Spinal cord (tissue), 10 donors: ENCODE measurements around the gene SARS1. TPM values are rescaled to one million over a fixed set of nuclear protein-coding genes. Genes with fewer than 3 reads are reported as not detected.

Experiments used
- DNase-seq, 6 donors: peaks; one replicate each; pipeline versions ENCODE4 v3.0.0 to v3.0.0-alpha.2; 2013 to 2015; ENCODE audit warnings: low spot score in 6 of 6, low read depth in 4 of 6
- H3K27ac ChIP-seq: one replicate; pipeline ENCODE4 v1.5.1; 2013; ENCODE audit warnings: low read depth, low read length, control low read depth
- H3K27me3 ChIP-seq: one replicate; pipeline ENCODE4 v1.6.1; 2013; ENCODE audit warnings: low read length; ENCODE audit not compliant: control insufficient read depth, insufficient read depth
- H3K36me3 ChIP-seq: one replicate; pipeline ENCODE4 v1.6.1; 2013; ENCODE audit warnings: low read length; ENCODE audit not compliant: control insufficient read depth, insufficient read depth
- H3K4me1 ChIP-seq: one replicate; pipeline ENCODE4 v1.6.1; 2013; ENCODE audit warnings: low read length; ENCODE audit not compliant: control insufficient read depth, insufficient read depth
- H3K4me3 ChIP-seq: one replicate; pipeline ENCODE4 v1.5.1; 2013; ENCODE audit warnings: low read depth, low read length, control low read depth
- H3K9me3 ChIP-seq: one replicate; pipeline ENCODE4 v1.6.1; 2013; ENCODE audit warnings: low read length; ENCODE audit not compliant: control insufficient read depth, insufficient read depth
- WGBS: methylation state at CpG from one replicate; pipeline ENCODE4 v1.1.5; 2013; ENCODE audit warnings: missing lambda C conversion rate; ENCODE audit not compliant: insufficient coverage; 5-methylcytosine and 5-hydroxymethylcytosine counted together
- polyA plus RNA-seq, 2 donors: library from polyadenylated mRNA; unstranded; fragments of 120-200 nt; gene quantifications; one replicate each; pipeline ENCODE4 v1.2.1, GENCODE V29; 2013; ENCODE audit not compliant: insufficient read length in 2 of 2
- total RNA-seq, 2 donors: library from RNA; depleted of rRNA in 1 of 2; stranded (reverse); fragments of 120-200 nt in 1 of 2; fragments of >200 nt in 1 of 2; gene quantifications; one replicate each; pipeline versions ENCODE4 v1.2.3 to v1.2.4, GENCODE V29; 2013 to 2014
- donor health status: healthy.

The SARS1 gene
- total and polyA plus RNA-seq, 4 donors, result 127 to 164 (median 156) TPM

GRCh38 chr1:109252893-109253802 lies 39.4 kb downstream of the SARS1 start:
- no peaks in the 10 kb centered on the region for H3K27me3 ChIP-seq
- H3K27ac ChIP-seq, result peak overlapping the region; percentile 96
- 55% methylated on average over 32 of the region's 33 CpGs for WGBS
- peaks cover 89% of the 10 kb centered on the region for H3K4me1 ChIP-seq
- peaks cover 64% of the 10 kb centered on the region for H3K36me3 ChIP-seq
- no peaks in the 10 kb centered on the region for H3K9me3 ChIP-seq
- DNase-seq, result peak in 3 of 6 donors; percentile 63 to 94 (median 91)
- H3K4me3 ChIP-seq, result peak overlapping the region; percentile 20

DNA sequence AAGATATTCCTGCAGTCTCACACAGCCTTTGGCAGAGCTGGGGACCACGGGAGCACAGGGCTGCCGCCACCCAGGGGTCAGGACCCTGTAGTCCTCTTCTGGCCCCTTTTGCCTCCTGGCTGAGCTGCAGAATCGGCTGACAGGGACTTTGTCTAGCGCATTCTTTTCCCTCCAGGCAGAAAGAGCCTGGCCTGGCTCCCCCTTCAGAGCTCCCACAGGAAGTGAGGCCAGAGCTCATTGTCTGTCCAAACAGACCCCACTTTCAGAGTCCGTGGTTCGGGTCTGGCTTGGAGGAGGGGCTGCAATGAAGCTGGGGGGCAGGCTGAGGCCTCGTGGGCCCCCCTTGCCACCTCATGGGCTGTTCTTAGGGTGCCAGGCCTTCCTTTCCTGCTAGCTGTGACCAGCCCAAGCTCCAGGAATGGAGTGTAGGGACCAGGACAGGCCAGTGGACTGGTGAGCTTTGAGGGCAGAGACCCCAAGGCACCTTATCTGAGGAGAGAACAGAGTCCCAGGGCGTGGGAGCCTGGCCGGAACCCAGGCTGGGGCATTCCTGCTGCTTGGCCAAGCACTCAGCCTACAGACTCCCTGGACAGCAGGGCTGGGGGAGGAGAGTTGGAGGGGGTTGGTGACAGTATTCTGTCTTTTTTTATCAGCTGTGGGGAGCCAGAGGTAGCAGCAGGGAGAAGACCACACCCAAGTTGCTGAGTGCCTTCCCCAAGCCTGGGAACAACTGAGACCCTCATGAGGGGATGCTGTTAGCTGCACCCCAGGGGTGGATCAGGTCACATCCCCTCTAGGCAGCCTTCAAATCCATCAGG lies 40.3 kb downstream of the SARS1 start:
- no peaks in the 10 kb centered on the region for H3K9me3 ChIP-seq
- H3K4me3 ChIP-seq, result peak overlapping the region; percentile 20
- H3K4me1 ChIP-seq, result peaks cover 89% of the 10 kb centered on the region
- no peaks in the 10 kb centered on the region for H3K27me3 ChIP-seq
- peak overlapping the region; percentile 96 for H3K27ac ChIP-seq
- H3K36me3 ChIP-seq, result peaks cover 72% of the 10 kb centered on the region
- peak in 2 of 6 donors; percentile 76 to 82 for DNase-seq
- WGBS, result 4% methylated on average over 9 of the region's 9 CpGs

- 25% methylated on average over 5 of the region's 7 CpGs for WGBS
- peaks cover 79% of the 10 kb centered on the region for H3K36me3 ChIP-seq
These were observed 40.9 kb downstream of the SARS1 start for GRCh38 chr1:109254621-109255096.

DNA sequence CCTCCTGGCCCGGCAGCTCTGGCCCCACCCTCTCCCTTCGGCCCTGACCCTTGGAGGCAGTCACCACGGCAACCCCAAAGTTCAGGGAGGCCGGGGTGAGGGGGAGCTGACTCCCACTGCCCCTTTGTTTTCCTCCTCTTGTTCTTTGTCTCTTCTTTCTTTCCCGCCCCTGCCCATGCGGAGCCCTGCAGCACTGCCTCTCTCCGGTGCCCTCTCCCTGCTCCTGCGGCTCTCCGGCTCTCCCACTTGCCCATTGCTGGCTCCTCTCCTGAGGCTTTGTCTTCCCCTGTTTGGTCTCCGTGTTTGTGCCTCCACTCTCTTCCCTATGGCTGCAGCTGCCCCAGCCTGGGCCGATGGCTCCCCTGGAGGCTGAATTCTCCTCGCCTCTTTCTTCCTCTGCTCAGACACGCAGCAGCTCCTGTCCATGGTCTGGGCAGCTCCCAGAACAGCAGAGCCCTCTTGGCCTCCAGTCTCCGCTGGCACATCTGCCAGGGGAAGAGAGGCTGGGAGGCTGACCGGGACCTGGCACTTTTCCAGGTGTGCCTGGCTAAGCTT lies 41.5 kb downstream of the SARS1 start:
- peak in 2 of 6 donors; percentile 77 for DNase-seq
- no peaks in the 10 kb centered on the region for H3K27me3 ChIP-seq
- peaks cover 94% of the 10 kb centered on the region for H3K4me1 ChIP-seq
- peak overlapping the region; percentile 96 for H3K27ac ChIP-seq
- H3K4me3 ChIP-seq, result peak overlapping the region; percentile 33
- 14% methylated on average over 13 of the region's 15 CpGs for WGBS
- H3K9me3 ChIP-seq, result no peaks in the 10 kb centered on the region
- peaks cover 81% of the 10 kb centered on the region for H3K36me3 ChIP-seq

More at GRCh38 chr1:109254621-109255096, 40.9 kb downstream of the SARS1 start:
- H3K9me3 ChIP-seq, result no peaks in the 10 kb centered on the region
- peak overlapping the region; percentile 96 for H3K27ac ChIP-seq
- peak overlapping the region; percentile 33 for H3K4me3 ChIP-seq
- peaks cover 92% of the 10 kb centered on the region for H3K4me1 ChIP-seq
- H3K27me3 ChIP-seq, result no peaks in the 10 kb centered on the region
- peak in 2 of 6 donors; percentile 37 to 45 for DNase-seq

DNA sequence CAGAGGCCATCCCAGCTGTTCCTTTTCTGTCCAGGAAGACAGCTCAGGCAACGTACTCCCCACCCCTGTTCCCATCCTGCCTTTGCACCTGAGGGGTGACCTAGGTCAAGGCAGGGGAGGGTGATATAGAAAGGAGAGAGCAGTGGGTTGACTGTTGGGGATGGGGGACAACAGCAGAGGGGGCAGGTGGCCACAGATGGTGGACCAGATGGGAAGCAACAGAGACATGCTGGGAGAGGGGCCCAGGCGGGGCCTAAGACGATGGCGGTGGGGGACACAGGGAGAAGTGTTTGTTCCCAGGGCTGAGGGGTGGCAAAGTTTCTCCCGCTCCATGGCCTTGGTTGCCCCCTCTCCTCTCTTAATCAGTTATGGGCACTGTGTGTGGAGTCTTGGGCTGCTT lies 42.0 kb downstream of the SARS1 start:
- DNase-seq, result peak in 1 of 6 donors; percentile 84
- peaks cover 82% of the 10 kb centered on the region for H3K36me3 ChIP-seq
- H3K9me3 ChIP-seq, result no peaks in the 10 kb centered on the region
- H3K4me1 ChIP-seq, result peaks cover 94% of the 10 kb centered on the region
- peak overlapping the region; percentile 96 for H3K27ac ChIP-seq
- no CpG with 5 or more reads among the region's 5 CpGs for WGBS
- H3K4me3 ChIP-seq, result peak overlapping the region; percentile 33
- no peaks in the 10 kb centered on the region for H3K27me3 ChIP-seq

DNA sequence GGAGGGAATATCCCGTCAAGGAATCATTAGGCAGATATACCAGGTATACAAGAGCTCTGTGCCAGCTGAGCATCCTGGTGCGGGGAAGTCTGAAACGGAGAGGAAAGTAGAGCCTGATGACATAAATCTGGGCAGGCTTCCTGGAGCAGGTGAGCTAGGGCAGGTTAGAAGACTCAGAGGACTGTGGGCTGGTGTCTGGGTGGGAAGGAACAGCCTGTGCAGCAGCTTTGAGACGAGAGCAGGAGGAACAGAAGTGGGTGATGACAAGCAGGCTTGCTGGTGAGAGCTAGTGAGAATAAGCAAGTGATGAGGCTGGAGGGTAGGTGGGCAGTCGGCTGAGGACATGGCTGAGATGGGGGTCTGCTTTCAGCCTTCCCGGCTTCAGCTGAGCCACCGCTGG lies 42.4 kb downstream of the SARS1 start:
- Histone ChIP-seq H3K4me1 (peaks cover 90% of the 10 kb centered on the region), H3K36me3 (peaks cover 82% of the 10 kb centered on the region), H3K9me3 (no peaks in the 10 kb centered on the region), H3K27ac (no peak overlapping the region), H3K4me3 (no peak overlapping the region), H3K27me3 (no peaks in the 10 kb centered on the region)
- peak in 1 of 6 donors; percentile 52 for DNase-seq
- 68% methylated on average over 4 of the region's 7 CpGs for WGBS

DNA sequence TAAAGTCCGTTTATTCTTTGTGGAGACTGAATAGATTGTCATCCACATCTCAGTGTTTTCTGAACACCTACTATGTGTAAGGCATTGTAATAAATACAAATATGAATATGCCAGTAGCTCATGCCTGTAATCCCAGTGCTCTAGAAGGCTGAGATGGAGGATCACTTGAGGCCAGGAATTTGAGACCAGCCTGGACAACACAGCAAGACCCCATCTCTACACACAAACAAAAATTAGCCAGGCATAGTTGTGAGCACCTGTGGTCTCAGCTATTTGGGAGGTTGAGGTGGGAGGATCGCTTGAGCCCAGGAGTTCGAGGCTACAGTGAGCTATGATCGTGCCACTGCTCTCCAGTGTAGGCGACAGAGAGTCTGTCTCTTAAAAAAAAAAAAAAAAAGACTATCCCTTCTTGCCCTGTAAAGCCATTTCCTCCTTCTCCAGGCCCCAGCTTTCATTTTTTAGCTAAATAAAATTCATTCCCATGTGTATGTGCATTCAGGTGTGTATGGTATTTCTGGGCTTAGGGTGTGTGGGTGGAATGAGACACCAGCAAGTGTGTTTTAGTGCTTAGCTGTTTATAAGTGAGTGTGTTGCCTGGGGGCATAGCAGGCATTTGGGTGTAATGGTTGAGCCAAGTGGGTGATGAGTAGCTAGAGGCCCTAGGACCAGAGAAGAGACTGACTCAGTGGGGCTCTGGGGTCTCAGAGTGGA lies 43.4 kb downstream of the SARS1 start:
- WGBS, result no CpG with 5 or more reads among the region's 5 CpGs
- Histone ChIP-seq H3K4me1 (peaks cover 81% of the 10 kb centered on the region), H3K27ac (no peak overlapping the region), H3K36me3 (peaks cover 82% of the 10 kb centered on the region), H3K27me3 (no peaks in the 10 kb centered on the region), H3K4me3 (no peak overlapping the region), H3K9me3 (no peaks in the 10 kb centered on the region)
- DNase-seq, result no peak

GRCh38 chr1:109257682-109258421 lies 44.1 kb downstream of the SARS1 start:
- Histone ChIP-seq H3K4me3 (no peak overlapping the region), H3K36me3 (peaks cover 83% of the 10 kb centered on the region), H3K9me3 (no peaks in the 10 kb centered on the region), H3K4me1 (peaks cover 81% of the 10 kb centered on the region), H3K27me3 (no peaks in the 10 kb centered on the region), H3K27ac (no peak overlapping the region)
- peak in 2 of 6 donors; percentile 51 to 60 for DNase-seq
- 47% methylated on average over 8 of the region's 15 CpGs for WGBS
